ENCODE data around the gene DNAJC11. TPM values are rescaled to one million over a fixed set of nuclear protein-coding genes. Genes with fewer than 3 reads are reported as not detected.

Gene DNAJC11
- total RNA-seq, 1 donor from 2014 or later: 17.9 TPM

- peaks cover 17% of the 10 kb centered on the region for H3K36me3 ChIP-seq (ENCODE audit: control insufficient read depth, insufficient read depth, low read length)
- FAIRE-seq (peak; percentile 62), DNase-seq (ENCODE audit: low read depth) (no peak)
- no peak for TF ChIP-seq CTCF (IDR thresholded peaks at IDR 0.05; ENCODE audit: insufficient read depth, low read length, severe bottlenecking)
- H3K27me3 ChIP-seq (ENCODE audit: control insufficient read depth, insufficient read depth, low read length): no peaks in the 10 kb centered on the region
- H3K4me3 ChIP-seq (ENCODE audit: low read depth, low read length): no peak overlapping the region
Observed at GRCh38 chr1:6653436-6654290, 48.0 kb downstream of the DNAJC11 start.

GRCh38 chr1:6652986-6653385 lies 48.6 kb downstream of the DNAJC11 start:
- no peak for TF ChIP-seq CTCF (IDR thresholded peaks at IDR 0.05; ENCODE audit: insufficient read depth, low read length, severe bottlenecking)
- Histone ChIP-seq H3K27me3 (ENCODE audit: control insufficient read depth, insufficient read depth, low read length) (no peaks in the 10 kb centered on the region), H3K4me3 (ENCODE audit: low read depth, low read length) (no peak overlapping the region), H3K36me3 (ENCODE audit: control insufficient read depth, insufficient read depth, low read length) (peaks cover 17% of the 10 kb centered on the region)
- no peak for FAIRE-seq
- no peak for DNase-seq (ENCODE audit: low read depth)

GRCh38 chr1:6651909-6652308 lies 49.7 kb downstream of the DNAJC11 start:
- FAIRE-seq: no peak
- H3K36me3 ChIP-seq (ENCODE audit: control insufficient read depth, insufficient read depth, low read length): peaks cover 17% of the 10 kb centered on the region
- no peaks in the 10 kb centered on the region for H3K27me3 ChIP-seq (ENCODE audit: control insufficient read depth, insufficient read depth, low read length)
- DNase-seq (ENCODE audit: low read depth): no peak
- no peak for TF ChIP-seq CTCF (IDR thresholded peaks at IDR 0.05; ENCODE audit: insufficient read depth, low read length, severe bottlenecking)
- no peak overlapping the region for H3K4me3 ChIP-seq (ENCODE audit: low read depth, low read length)

- no peak for TF ChIP-seq CTCF (IDR thresholded peaks at IDR 0.05; ENCODE audit: insufficient read depth, low read length, severe bottlenecking)
- Histone ChIP-seq H3K36me3 (ENCODE audit: control insufficient read depth, insufficient read depth, low read length) (peaks cover 21% of the 10 kb centered on the region), H3K4me3 (ENCODE audit: low read depth, low read length) (no peak overlapping the region), H3K27me3 (ENCODE audit: control insufficient read depth, insufficient read depth, low read length) (no peaks in the 10 kb centered on the region)
- FAIRE-seq (no peak), DNase-seq (ENCODE audit: low read depth) (no peak)
Observed at GRCh38 chr1:6648556-6648955, 53.1 kb downstream of the DNAJC11 start.

GRCh38 chr1:6646499-6647148 lies 55.0 kb downstream of the DNAJC11 start:
- Histone ChIP-seq H3K36me3 (ENCODE audit: control insufficient read depth, insufficient read depth, low read length) (peaks cover 21% of the 10 kb centered on the region), H3K27me3 (ENCODE audit: control insufficient read depth, insufficient read depth, low read length) (no peaks in the 10 kb centered on the region), H3K4me3 (ENCODE audit: low read depth, low read length) (no peak overlapping the region)
- no peak for FAIRE-seq
- DNase-seq (ENCODE audit: low read depth): peak; percentile 51
- peak; percentile 61 for TF ChIP-seq CTCF (IDR thresholded peaks at IDR 0.05; ENCODE audit: insufficient read depth, low read length, severe bottlenecking)

All from bronchial epithelial cell (primary cell).